GM11168 (cell line): ENCODE measurements around the gene RPL22.

ENCODE experiments used
- in situ Hi-C: fragments of 300-500 bp; cut with MboI; formaldehyde crosslinking; loops from one replicate; pipeline ENCODE4 v1.12.0; 2022; ENCODE audit warnings: low sequenced_read_pairs; ENCODE audit not compliant: unreplicated experiment

The RPL22 gene

DNA sequence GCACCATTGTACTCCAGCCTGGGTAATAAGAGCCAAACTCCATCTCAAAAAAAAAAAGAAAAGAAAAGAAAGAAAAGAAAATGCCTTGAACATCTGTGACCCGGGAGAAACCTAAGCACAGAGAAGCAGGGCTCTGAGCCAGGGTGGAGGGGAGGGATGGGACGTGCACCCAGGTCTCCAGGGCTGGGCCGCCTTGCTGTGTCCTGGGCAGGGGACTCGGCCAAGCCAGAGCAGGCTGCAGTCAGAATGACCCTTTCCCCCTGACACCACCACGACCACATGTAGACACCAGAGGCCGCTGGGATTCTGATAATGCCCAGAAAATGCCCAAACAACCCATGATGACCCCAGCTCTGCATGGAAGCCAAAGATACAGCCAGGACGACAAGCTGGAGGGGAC, 37.1 kb downstream of the RPL22 start:
- in situ Hi-C loops, result no loop called here

DNA sequence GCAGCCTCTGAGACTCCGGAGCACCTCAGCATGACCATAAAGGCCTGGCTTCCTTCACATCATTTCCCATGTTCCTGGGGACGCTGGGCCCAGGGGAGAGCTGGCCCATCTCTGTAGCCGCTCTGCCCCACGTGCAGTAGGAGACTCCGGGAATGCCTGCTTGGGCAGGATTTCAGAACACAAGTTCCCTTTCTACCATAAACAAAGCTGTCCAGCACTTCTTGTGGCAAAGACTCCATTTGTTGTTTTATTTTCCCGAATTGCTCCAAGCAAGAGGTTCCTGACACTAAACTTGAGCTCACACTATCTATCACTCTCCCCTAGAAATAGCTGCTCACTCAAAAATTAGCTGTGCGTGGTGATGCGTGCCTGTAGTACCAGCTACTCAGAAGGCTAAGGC, 41.2 kb downstream of the RPL22 start:
- in situ Hi-C loops, result no loop called here

DNA sequence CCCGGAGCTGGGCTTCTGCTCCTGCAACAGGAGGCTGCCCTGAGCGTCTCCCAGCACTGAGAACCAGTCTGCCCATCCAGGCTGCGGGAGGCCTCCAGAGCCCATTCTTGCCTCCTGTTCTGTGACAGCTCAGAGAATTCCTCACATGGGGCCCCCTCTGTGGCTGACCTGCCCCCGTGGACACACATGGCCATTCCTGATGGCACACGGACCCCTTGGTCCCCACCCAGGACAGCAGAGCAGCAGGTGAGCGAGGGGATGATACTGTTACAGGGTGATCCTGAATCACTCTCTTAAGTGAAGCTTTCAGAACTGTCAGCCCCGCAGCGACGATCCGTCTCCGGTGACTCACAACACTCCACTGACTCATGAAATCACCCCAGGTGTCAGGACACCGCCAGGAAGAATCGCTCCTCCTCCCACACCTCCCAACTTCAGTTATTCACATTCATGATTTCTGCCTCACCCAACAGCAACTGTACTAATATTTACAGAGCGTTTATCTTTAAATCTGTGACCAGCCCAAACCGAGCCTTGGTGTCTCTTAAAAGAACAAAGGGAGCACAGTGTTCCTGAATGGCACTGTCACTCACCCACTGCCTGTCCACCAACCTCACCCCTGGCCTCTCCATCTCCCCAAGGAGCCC, 41.7 kb downstream of the RPL22 start:
- in situ Hi-C loops, result no loop called here

DNA sequence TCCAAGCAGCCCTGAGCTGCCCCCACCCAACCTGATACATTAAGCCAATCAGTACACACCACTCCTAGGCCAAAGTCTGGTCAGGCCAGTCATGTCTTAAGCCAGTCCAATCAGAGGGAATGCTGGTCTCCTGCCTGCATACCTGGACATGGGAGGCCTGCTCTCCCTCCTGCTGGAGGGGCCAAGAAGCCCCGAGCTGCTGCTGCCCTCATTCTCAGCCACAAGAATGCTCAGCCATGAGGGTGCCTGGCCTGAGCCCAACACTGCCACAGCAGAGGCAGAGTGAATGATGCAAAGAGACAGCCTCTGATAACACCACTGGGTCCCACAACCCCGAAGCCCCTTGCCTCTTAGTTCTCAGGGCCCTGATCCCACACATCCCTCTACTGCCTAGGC, 42.3 kb downstream of the RPL22 start:
- in situ Hi-C loops, result no loop called here

DNA sequence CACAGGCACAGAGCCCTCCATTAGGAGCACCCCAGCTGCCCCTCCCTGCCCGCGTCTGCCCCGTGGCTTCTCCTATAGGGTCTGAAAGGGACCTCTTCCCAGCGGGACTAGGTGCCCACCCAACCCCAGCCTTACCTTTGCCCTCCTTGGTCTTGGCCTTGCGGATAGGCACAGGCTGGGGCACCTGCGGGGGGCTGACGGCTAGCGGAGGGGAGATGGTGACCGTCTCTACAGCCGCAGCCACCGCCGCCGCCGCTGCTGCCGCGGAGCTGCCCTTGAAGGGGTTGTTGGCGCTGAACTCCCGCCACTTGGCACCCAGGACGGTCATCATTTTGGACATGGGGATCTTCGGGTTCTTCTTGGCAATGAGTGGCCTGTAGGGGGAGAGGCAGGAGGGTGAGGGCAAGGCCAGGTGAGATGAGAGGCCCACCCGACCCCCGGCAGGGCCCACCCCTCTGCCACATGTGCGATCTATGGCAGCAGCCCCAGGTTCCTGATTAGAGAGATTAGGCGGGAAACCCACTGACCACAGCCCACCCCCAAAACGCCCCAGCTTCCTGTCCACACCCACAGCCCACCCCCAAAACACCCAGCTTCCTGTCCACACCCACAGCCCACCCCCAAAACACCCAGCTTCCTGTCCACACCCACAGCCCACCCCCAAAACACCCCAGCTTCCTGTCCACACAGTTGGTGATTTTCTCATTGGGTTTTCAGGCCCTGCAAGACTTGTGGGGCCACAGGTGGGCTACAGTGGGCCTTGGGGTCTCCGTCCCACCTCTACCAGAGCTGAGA, 44.7 kb downstream of the RPL22 start:
- in situ Hi-C loops, result no loop called here

DNA sequence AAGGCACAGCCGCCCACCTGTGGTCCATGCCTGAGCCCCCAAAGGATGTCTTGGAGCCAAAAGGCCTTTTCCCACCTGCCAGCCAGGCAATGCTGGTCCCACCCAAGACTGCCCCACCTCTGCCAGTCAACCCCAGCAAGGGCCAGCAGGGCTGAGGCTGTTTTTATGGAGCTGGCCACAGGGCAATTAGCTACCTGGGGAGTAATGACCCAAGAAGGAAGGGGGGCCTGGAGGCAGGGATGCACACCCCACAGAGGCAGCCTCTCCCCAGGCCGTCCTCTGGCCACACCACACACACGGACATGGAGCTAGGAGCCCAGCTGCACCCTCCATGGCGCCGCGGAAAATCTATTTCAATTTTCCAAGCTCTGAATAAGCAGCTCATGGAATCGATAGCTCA, 46.5 kb downstream of the RPL22 start:
- in situ Hi-C loops, result no loop called here

DNA sequence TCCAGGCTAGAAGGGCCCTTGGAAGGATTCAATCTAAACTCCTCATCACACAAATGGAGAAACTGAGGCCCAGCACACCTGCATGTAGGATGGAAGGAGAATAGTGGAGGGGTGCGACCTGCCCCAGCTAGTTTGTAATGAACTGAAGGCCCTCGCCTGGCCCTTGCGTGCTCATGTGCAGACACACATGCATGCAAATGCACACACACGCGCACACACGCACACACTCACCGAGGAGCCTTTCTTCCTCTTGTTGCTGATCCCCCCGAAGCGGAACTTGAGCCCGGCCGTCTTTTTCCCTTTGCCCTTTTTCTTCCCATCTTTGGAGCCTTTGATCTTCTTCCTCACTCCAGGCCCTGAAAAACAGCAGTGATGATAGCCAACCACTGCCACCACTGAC, 47.2 kb downstream of the RPL22 start:
- in situ Hi-C loops, result no loop called here

DNA sequence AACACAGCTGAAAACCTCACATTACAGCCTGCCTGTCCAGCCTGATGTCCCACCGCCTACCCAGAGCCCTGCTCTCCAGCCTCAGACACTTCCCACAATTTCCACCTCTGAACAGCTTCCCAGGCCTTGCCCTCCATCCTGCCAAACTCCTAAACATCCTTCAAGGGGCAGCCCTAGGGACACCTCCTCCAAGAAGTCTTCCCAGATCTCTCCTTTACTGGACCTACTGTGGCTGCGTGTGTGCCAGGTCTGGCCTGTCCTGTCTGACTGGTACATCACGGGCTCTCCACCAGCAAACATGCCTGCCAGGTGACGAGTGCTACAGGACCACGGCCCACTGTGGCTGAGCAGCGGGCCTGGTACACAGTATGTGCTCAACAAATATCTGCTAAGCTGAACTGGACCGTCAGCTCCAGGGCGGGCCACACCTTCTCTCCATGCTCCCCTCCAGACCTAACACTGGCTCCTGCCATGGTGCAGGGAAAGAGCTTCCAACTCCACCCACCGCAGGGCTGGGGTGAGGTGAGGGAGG, 48.0 kb downstream of the RPL22 start:
- in situ Hi-C loops, result no loop called here

DNA sequence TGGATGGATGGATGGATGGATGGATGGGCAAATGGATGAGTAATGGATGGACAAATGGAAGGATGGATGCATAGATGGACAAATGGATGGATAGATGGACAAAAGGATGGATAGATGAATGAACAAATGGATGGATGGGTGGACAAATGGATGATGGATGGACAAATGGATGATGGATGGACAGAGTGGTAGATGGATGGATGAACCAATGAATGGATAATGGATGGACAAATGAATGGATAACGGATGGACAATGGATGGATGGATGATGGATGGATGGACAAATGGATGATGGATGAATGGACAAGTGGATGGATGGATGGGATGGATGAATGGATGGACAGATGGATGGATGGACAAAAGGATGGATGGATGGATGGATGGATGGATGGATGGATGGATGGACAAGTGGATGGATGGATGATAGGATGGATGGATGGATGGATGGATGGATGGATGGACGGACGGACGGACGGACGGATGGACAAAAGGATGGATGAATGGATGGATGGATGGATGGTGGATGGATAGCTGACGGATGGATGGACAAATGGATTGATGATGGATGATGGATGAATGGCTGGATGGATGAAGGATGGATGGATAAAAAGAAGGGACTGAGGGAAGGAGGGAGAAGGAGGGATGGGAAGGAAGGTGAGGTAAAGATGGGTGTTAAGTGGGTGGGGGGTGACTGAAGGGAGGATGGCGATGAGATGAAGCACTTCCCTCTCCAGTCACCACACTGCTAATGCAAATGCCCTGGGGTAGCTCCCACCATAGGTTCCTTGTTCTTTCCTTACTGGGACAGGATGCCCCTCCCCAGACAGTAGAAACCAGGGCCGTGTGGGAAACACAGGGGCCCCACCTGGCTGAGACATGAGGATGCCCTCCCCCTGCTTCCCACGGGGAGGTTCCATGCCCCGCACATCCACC, 49.1 kb downstream of the RPL22 start:
- in situ Hi-C loops, result no loop called here

DNA sequence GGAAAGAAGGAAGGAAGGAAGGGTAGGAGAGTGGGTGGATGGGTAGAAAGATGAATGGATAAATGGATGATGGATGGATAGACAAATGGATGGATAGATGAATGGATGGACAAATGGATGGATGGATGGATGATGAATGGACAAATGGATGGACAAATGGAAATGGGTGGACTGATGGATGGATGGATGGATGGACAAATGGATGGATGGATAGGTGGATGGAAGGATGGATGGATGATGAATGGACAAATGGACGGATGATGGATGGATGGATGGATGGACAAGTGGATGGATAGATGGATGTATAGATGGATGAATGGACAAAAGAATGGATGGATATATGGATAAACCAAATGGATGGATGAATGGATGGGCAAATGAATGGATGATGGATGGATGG, 49.8 kb downstream of the RPL22 start:
- in situ Hi-C loops, result no loop called here

DNA sequence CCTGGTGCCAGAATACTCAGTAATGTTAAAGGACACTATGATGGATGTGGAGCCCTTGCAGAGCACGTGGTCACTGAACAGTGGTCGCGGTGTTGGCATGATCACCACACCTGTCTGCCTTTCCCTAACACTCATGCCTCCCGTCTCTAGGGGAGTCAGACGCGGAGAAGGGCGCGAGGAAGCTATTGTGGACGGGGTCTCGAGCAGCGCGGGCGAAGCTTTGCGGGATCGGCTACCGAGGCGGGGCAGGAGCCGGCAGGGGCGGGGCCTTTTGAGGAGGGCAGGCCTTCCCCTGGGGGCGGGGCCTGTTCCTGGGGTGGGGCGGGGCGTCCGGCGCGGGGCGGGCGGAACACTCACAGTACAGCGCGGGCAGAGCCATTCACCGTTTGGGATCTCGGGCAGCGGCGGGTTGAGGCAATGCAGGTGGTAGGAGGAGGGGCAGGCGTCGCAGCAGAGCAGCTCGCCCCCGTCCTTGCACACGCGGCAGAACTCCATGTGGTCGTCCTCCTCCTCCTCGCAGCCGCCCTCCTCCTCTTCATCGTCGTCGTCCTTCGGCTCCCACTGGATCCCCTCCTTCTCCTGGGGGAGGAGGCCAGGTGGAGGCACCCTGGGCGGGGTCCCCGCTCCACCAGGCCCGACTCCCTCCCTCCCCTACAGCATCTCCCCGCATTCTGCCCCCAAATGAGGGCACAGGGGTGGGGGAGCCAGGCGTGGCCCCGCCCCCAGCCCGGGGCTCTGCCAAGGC, 50.7 kb downstream of the RPL22 start:
- in situ Hi-C loops, result no loop called here

DNA sequence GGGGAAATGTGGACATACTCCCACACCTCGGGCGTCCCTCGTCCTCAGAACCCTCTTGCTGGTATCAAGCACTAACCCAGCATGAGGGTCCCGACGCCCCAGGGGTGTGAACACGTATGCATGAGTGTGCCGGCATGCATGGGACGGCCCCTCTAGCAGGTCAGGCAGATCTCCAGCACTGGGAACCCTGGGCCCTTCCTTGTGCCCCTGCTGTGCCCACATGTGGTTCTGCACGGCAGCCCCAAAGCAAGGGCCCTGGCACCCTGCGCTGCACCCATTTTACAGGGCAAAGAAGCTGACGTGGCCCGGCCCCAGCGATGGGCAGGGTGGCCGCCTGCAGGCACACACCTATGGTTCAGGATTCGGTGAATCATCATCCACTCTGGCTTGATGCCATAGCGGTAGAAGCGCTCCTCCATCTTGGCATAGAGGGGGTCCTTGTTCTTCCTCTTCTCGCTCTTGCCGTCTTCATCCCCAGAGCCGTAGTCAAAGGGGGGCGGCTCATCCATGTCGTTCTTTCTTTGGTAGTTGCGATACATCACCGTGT, 53.5 kb downstream of the RPL22 start:
- in situ Hi-C loops, result no loop called here

DNA sequence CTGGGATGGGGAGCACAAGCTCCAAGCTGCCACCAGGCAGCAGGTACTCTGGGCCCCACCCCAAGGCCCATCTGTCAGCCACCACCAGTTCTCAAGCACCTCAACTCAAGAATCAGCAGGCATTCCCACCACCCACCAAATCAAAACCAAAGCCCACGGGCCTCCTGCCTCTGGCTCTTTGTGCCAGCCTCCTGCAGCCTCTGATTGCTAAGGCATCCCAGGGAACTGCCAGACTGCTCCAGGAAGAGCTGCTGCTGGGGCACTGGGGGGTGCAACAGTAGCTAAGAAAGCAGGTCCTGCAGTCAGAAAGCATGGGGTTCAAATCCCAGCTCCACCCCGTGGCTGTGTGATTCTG, 54.0 kb downstream of the RPL22 start:
- in situ Hi-C loops, result no loop called here

DNA sequence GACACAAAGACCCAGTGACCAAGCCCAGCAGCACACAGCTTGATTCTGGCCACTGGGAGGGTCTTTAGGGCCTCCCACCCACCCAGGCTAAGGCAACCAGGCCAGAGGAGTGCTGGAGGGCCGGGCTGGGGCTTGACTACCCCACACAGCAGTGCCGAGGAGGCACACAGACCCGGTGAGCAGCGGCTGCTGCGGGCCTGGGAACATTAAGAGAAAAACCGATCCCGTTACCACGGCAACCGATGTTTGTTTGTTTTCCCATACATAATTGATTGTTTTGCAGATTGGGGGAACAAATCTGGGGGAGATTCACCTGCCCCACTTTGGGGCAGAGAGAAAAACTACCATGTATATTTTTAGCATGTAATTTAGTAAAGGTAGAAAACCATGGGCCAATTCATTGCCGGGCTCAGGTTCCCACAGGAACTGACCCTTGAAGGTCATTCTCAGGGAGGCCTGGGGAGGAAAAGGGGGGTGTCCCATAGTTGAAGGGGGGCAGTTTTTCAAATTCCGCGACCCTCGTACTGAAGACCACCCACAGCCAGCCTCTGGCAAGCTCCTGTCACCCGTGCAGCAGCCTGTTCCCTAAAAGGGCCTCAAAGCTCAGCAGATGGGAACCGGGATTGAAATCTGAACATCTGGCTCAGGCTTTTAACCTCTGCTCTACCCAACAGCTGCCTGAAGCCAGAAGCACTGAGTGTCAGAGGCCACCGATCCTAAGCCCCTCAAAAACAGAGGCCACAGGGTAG, 54.6 kb downstream of the RPL22 start:
- in situ Hi-C loops, result no loop called here

DNA sequence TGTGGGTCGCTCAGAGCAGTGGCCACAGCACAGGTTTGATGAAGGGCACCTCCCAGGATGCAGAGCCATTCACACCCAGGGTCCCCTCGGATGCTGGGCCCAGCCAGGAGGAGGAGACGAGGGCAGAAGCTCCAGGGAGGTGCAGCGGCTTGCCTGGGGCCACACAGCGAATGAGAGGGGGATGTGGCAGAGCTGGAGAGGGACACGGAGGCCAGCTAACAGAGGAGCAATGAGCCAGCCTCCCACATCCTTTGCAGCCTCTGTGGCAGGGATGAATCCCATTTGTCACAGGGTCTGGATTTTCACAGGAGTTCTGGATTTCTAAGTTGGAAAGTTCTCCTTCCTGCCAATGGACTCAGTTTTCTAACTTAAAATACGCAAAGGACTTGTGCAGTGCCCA, 55.2 kb downstream of the RPL22 start:
- in situ Hi-C loops, result no loop called here

DNA sequence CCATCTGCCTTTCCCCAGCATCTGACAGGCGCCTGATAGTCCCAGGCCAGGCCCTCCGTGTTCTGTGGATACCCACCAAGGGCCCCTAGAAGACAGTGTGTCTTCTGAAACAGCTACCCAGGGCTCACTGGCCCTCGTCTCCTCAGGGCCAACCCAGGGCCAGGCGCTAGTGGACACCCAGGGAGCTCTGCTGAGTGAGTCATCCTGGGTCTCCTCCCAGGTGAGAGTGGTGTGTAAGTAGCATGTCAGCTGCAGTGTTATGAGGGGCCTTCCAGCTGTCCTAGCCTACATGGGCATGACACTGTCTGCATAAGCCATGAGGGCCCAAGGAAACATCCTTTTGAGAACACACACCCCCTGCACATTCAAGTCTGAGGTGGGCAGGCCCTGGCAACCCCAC, 56.0 kb downstream of the RPL22 start:
- in situ Hi-C loops, result no loop called here

DNA sequence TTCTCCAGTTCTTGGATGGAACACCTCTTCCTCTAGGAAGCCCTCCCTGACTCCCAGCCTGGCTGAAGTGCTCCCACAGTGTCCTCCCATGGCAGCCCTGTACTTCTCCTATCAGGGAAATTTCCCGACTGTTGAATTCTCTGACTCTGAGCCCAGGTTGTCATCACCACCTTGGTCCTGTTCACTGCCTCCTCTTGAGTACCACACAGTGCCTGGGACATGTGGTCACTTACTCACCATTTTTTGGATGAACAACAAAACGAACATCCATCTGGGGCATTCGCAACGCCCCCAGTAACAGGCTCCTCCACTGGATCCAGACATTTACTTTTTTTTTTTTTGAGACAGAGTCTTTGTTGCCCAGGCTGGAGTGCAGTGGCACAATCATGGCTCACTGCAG, 56.7 kb downstream of the RPL22 start:
- in situ Hi-C loops, result no loop called here

DNA sequence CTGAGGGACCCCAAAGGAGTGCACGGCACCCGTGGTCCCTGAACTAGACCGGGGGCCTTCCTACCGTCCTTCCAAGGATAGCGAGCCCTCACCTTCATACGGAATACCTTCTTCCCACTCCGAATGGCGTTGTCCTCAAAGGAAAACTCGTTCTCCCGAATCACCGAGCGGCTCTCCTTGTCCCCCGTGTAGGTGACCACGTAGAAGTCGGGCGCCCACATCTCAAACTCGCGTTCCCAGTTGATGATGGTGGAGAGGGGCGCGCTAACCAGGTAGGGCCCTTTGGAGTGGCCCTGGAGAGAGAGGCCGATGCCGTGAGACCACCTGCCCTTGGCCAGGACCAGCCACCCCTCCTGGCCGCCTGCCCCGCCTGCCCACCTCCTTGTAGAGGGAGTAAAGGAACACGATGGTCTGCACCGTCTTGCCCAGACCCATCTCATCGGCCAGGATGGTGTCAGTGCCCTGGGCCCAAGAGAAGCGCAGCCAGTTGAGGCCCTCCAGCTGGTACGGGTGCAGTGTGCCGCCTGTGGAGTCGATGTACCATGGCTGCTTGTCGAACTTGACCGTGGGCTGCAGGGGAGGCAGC, 57.3 kb downstream of the RPL22 start:
- in situ Hi-C loops, result no loop called here

DNA sequence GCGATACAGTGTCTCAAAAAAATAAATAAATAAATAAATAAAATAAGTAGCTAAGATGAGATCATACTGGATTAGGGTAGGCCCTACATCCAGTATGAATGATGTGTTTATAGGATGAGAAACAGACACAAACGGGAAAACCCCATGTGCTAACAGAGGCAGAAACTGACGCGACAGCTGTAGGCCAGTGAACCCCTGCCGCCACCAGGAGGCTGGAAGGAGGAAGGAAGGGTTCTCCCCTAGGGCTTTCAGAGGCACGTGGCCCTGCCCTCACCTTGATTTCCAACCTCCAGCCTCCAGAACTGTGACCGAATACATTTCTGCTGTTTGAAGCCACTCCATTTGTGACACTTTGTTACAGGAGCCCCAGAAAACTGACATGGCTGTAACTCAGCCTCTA, 57.8 kb downstream of the RPL22 start:
- in situ Hi-C loops, result no loop called here
